Endodermal cell (in vitro differentiated cells): ENCODE data around the gene CARMIL3. TPM values are rescaled to one million over a fixed set of nuclear protein-coding genes. Genes with fewer than 3 reads are reported as not detected.
A peak's percentile ranks its signal among the peaks of the same experiment; 100 is the strongest.

Experiments
- DNase-seq: peaks from one replicate; pipeline ENCODE4 v3.0.0-alpha.2; 2017
- H3K27ac ChIP-seq: 2 replicates; pipeline ENCODE4 v1.5.1; 2013; ENCODE audit warnings: mild to moderate bottlenecking, low read depth, low read length, moderate library complexity
- H3K27me3 ChIP-seq: 2 replicates; pipeline ENCODE4 v1.6.1; 2013; ENCODE audit warnings: mild to moderate bottlenecking, low read length, moderate library complexity; ENCODE audit not compliant: insufficient read depth, control insufficient read depth, poor library complexity, severe bottlenecking
- H3K36me3 ChIP-seq: 2 replicates; pipeline ENCODE4 v1.7.0; 2013; ENCODE audit warnings: mild to moderate bottlenecking, low read length, moderate library complexity; ENCODE audit not compliant: control insufficient read depth, insufficient read depth
- H3K4me1 ChIP-seq: one replicate; pipeline ENCODE4 v1.7.0; 2013; ENCODE audit warnings: low read length; ENCODE audit not compliant: control insufficient read depth, insufficient read depth
- H3K4me3 ChIP-seq: 2 replicates; pipeline ENCODE4 v1.5.1; 2013; ENCODE audit warnings: mild to moderate bottlenecking, low read length, moderate library complexity
- H3K9ac ChIP-seq: 2 replicates; pipeline ENCODE4 v1.6.1; 2013; ENCODE audit warnings: mild to moderate bottlenecking, low read length, moderate library complexity; ENCODE audit not compliant: poor library complexity, severe bottlenecking; ENCODE audit errors: extremely low read depth
- H3K9me3 ChIP-seq: 2 replicates; pipeline ENCODE4 v1.6.1; 2013; ENCODE audit warnings: mild to moderate bottlenecking, low read length, moderate library complexity; ENCODE audit not compliant: control insufficient read depth
- H3K27ac Mint-ChIP-seq: 2 replicates; pipeline ENCODE4 v1.8.0; 2020; ENCODE audit warnings: mixed read lengths
- H3K27me3 Mint-ChIP-seq: 2 replicates; pipeline ENCODE4 v1.8.0; 2021; ENCODE audit warnings: mild to moderate bottlenecking, mixed read lengths; ENCODE audit not compliant: insufficient read depth
- H3K36me3 Mint-ChIP-seq: 2 replicates; pipeline ENCODE4 v1.8.0; 2020; ENCODE audit warnings: low read depth, mixed read lengths
- H3K4me1 Mint-ChIP-seq: 2 replicates; pipeline ENCODE4 v1.8.0; 2020; ENCODE audit warnings: mixed read lengths
- H3K4me3 Mint-ChIP-seq: 2 replicates; pipeline ENCODE4 v1.8.0; 2020; ENCODE audit warnings: mild to moderate bottlenecking, moderate library complexity, mixed read lengths
- H3K9me3 Mint-ChIP-seq: 2 replicates; pipeline ENCODE4 v1.8.0; 2020; ENCODE audit warnings: mild to moderate bottlenecking, mixed read lengths
- CTCF ChIP-seq: fragments of 200-600 bp; sonication (generic); conservative IDR thresholded peaks from 2 replicates; pipeline ENCODE4 v1.5.0; 2021; ENCODE audit warnings: antibody characterized with exemption, mild to moderate bottlenecking
- WGBS, 2 experiments: methylation state at CpG; one replicate each; pipeline versions ENCODE4 v1.1.5 to v1.1.7; 2013; ENCODE audit warnings: missing lambda C conversion rate in 2 of 2, mixed read lengths in 1 of 2; ENCODE audit not compliant: insufficient coverage in 1 of 2, insufficient read length in 1 of 2; 5-methylcytosine and 5-hydroxymethylcytosine counted together
- total RNA-seq, 2 donors: library from RNA; stranded (reverse); fragmentation: NEBNext Ultra II Directional in 1 of 2; extraction: Animal tissue kit (Norgen Biotek cat#: 25700) in 1 of 2; gene quantifications; 2 replicates in 1 of 2; 3 replicates in 1 of 2; pipeline ENCODE4 v1.2.1, GENCODE V29; 2021

The CARMIL3 gene
- total RNA-seq, 2 donors from 2014 or later = 2.1 to 4.4 TPM

- H3K27me3 ChIP-seq = no peaks in the 10 kb centered on the region
- peak within 1 kb of the TSS; percentile 29 for H3K27ac ChIP-seq
- peak within 1 kb of the TSS; percentile 93 for H3K27ac Mint-ChIP-seq
- no peaks in the 10 kb centered on the region for H3K9me3 ChIP-seq
- peaks cover 32% of the 10 kb centered on the region for H3K4me1 Mint-ChIP-seq
- no peaks in the 10 kb centered on the region for H3K36me3 ChIP-seq
- peak within 1 kb of the TSS; percentile 87 for H3K4me3 ChIP-seq
- peaks cover 13% of the 10 kb centered on the region for H3K27me3 Mint-ChIP-seq
- 1 to 2% methylated on average over 34 to 68 of the region's 68 CpGs for WGBS, 2 experiments
- no peaks in the 10 kb centered on the region for H3K4me1 ChIP-seq
- DNase-seq = peak; percentile 99
- TF ChIP-seq CTCF = peak; percentile 27
- peaks cover 11% of the 10 kb centered on the region for H3K36me3 Mint-ChIP-seq
- no peaks in the 10 kb centered on the region for H3K9me3 Mint-ChIP-seq
- H3K4me3 Mint-ChIP-seq = peak within 1 kb of the TSS; percentile 90
- peak within 1 kb of the TSS; percentile 78 for H3K9ac ChIP-seq
Measured at GRCh38 chr14:24093901-24094840, 42.4 kb downstream of the CARMIL3 start, which contains the start of gene PCK2. PCK2 (plus strand) TSS chr14:24094311; CDS start chr14:24094406, 95 bp downstream.

- H3K36me3 Mint-ChIP-seq = peaks cover 16% of the 10 kb centered on the region
- H3K27ac Mint-ChIP-seq = peak overlapping the region; percentile 93
- DNase-seq = no peak
- H3K4me1 Mint-ChIP-seq = peaks cover 29% of the 10 kb centered on the region
- H3K27me3 Mint-ChIP-seq = peaks cover 13% of the 10 kb centered on the region
- peak overlapping the region; percentile 90 for H3K4me3 Mint-ChIP-seq
- H3K27ac ChIP-seq = no peak overlapping the region
- no peaks in the 10 kb centered on the region for H3K4me1 ChIP-seq
- H3K9ac ChIP-seq = peak overlapping the region; percentile 78
- no peaks in the 10 kb centered on the region for H3K27me3 ChIP-seq
- H3K4me3 ChIP-seq = peak overlapping the region; percentile 87
- H3K36me3 ChIP-seq = no peaks in the 10 kb centered on the region
- WGBS, 2 experiments = 17 to 29% methylated on average over 2 to 14 of the region's 14 CpGs
- no peak for TF ChIP-seq CTCF
- no peaks in the 10 kb centered on the region for H3K9me3 ChIP-seq
- no peaks in the 10 kb centered on the region for H3K9me3 Mint-ChIP-seq
Measured at GRCh38 chr14:24094841-24095270, 43.0 kb downstream of the CARMIL3 start.

- H3K4me3 ChIP-seq = peak overlapping the region; percentile 87
- Mint-ChIP-seq H3K9me3 (no peaks in the 10 kb centered on the region), H3K4me3 (peak overlapping the region; percentile 90), H3K27ac (peak overlapping the region; percentile 93), H3K36me3 (peaks cover 20% of the 10 kb centered on the region), H3K4me1 (peaks cover 28% of the 10 kb centered on the region), H3K27me3 (peaks cover 13% of the 10 kb centered on the region)
- H3K27me3 ChIP-seq = no peaks in the 10 kb centered on the region
- 52 to 56% methylated on average over 5 to 12 of the region's 12 CpGs for WGBS, 2 experiments
- H3K36me3 ChIP-seq = no peaks in the 10 kb centered on the region
- peak; percentile 90 for DNase-seq
- H3K4me1 ChIP-seq = no peaks in the 10 kb centered on the region
- H3K9ac ChIP-seq = peak overlapping the region; percentile 78
- H3K9me3 ChIP-seq = no peaks in the 10 kb centered on the region
- TF ChIP-seq CTCF = no peak
- H3K27ac ChIP-seq = no peak overlapping the region
Measured at GRCh38 chr14:24095271-24096068, 43.7 kb downstream of the CARMIL3 start.
